GM18861 (cell line): ENCODE results near the gene TIMM22.
"Not testable (repeated sequence)": the region's sequence is repeated elsewhere in the genome, so short reads cannot be mapped to it uniquely, and the experiment has no call there.

ENCODE experiments used
- ATAC-seq: cut with Tn5 transposase; IDR thresholded peaks from one replicate; pipeline ENCODE4 v1.9.1; 2021; ENCODE audit not compliant: unreplicated experiment

The TIMM22 gene

DNA sequence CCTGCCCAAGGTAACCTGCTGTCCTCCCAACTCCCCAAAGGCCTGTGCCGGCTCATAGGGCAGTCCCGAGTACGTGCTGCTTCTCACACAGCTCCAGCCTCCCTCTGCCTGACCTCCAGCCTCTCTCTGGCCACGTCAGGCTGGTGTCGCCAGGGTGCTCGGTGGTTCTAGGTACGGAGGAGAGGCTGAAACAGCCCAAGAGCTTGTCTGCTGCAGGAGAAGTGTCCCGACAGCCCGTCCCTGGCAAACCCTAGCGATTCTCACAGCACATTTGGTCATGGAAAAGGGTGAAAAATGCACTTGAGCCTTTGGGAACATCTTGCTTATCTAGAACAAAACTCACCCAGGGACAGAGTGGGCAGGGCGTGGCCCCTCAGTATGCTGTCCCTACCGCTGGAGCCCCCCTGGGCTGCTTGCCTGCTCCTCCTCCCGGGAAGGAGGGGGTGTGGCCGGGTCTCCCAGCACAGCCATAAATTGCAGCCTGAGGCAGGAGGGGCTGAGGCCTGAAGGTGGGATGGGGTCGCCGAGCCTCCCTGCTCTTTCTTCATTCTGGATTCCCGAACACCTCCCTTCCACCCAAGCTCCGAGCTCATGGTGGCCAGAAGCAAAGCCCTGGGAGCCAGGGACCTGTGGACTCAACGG is 40.4 kb downstream of the TIMM22 start:
- no peak for ATAC-seq

DNA sequence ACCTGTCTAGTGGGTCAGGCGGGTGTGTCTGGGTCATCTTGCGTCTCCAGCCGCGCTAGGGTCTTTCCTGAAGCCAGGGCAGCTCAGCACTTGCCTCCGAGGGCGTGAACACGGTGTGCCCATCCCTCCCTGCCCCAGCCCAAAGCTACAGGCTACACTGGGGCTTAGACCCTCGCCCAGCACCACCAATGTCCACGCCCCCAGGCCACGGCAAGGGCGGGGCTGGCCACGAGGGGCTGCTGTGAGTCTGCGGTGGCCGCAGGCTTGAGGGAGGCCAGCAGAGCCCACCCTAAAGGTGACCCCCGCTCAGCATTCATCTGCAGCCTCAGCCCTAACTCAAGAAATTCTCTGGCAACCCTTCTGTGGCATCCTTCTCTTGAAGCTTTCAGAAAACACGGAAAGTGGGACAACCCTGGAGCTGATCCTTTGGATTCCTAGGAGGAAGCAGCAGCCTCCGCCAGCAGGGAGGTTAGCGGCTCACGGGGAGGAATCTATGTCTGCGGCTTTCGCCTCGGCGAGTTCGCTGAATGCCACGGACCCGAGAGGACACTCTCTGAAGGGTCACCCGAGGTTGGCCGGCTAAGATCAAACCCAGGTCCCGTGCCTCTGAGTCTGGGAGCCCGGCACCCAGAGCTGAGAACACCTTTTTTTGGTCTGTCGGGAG is 41.7 kb downstream of the TIMM22 start:
- no peak for ATAC-seq

DNA sequence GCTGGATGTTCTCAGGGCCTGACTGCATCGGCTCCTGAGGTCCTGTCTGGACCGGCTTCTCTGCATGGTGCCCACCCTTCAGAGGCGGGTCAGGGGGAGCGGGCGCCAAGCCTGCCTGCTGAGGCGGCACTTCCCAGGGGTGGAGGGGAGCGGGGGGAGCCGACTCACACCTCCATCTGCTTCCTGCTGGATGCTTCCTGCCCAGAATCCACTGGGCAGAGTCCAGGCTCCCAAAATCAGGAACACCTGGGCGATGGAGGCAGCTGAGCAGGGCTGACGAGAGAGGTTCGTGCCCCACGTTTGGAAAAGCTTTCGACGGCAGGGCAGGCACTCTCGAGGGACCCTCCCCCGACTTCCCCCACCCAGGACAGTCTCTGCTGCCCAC is 42.2 kb downstream of the TIMM22 start:
- no peak for ATAC-seq

DNA sequence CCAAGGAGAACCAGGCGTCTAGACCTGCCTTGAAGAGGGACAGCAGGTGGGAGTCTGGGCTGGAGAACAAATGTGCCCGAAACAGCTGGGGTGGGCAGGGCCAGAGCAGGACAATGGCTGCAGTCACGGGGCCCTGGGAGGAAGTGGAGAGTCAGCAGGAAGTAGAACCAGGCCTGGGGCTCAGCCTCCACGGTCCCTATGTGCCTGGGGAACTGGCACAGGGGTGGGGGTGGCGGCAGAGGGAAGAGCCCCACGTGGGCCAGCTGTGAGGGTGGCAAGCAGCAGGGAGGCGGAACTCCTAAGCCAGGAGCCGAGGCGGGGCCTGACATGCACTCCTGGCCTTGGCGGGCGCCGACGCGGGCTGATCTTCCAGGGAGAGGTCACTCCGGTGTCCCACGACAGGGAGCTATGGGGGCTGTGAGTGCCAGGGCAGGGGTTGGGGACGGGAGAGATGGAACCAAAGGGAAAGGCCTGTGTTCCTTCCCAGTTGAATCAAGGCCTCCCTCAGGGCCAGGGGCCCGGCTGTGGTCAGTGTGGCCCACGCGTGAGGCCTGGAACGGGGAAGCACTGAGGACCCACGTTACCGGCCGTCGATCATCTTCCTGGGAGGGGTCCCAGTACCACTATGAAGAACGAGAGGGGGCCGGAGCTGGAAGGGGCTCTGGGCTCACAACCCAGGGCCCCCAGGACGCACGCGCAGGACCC is 42.7 kb downstream of the TIMM22 start:
- no peak for ATAC-seq

DNA sequence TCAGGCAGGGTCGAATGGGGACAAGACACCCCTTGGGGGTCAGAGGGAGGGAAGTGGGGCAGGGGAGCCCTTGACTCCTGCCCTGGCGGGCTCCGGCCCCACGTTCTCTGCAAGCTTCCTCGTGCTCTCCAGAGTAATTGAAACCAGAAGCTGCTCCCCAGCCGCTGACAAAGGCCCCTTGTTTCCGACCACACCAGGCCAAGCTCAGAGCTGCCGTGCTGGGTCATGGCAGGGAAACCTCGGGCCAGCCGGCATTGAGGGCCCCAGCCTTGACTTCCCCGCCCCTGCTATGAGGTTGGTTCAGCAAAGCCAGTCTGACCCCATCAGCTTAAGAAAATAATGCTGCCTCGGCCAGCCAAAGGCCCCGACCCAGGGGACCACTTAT is 43.3 kb downstream of the TIMM22 start:
- ATAC-seq: no peak

DNA sequence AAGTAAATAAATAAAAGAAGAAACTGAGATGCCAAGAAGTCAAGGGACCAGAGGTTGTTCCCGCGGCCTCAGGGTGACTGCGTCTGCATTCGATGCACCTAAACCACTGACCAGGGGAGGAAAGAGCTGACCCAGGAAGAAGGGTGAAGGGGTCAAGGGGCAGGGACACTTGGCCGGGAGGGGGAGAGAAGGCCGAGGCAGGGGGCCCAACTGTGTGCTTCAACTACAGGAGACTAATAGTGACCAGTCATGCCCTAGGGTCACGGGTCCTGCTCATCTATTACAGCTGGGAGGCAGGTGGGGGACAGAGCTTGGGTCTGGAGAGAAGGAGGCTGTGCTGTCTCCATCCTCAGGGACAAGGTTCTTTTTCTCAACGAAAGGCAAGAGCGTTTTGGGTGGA is 44.8 kb downstream of the TIMM22 start:
- ATAC-seq: no peak

DNA sequence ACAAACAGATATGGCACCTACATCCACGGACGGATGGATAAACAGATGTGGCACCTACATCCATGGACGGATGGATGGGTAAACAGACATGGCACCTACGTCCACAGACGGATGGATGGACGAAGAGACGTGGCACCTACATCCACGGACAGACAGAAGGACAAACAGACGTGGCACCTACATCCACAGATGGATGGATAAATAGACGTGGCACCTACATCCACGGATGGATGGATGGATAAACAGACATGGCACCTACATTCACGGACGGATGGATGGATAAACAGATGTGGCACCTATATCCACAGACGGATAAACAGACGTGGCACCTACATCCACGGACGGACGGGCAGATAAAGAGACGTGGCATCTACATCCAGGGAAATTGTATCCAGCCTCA is 45.6 kb downstream of the TIMM22 start:
- no peak for ATAC-seq

DNA sequence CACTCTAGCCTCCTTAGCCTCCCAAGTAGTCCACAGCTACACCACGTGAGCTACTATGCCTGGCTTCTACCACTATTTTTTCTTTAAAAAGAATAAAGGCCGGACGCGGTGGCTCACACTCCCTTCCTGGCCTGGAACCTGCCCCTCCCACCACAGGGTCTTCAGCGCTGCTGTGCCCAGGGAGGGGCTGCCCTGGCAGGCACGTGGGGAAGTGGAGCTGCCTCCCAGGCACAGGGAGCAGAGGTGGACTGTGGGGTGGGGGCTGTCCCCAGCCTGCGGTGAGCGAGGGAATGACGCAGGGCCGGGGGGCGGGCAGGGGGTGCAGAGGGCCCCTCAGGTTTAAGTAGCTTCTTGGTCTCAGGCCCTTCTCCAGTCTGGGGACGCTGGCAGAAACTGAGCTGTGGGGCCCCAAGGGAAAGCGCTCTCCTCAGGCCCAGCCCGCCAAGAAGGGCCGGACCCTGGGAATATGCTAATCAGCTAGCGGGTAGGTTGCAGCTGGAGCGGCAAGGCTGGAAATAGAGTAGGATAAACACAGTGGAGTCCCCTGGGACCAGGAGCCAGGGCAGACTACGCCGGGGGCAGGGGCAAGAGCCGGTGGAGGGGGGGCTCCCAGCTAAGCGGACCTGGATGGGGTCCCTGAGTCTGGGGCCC is 46.8 kb downstream of the TIMM22 start:
- no peak for ATAC-seq

DNA sequence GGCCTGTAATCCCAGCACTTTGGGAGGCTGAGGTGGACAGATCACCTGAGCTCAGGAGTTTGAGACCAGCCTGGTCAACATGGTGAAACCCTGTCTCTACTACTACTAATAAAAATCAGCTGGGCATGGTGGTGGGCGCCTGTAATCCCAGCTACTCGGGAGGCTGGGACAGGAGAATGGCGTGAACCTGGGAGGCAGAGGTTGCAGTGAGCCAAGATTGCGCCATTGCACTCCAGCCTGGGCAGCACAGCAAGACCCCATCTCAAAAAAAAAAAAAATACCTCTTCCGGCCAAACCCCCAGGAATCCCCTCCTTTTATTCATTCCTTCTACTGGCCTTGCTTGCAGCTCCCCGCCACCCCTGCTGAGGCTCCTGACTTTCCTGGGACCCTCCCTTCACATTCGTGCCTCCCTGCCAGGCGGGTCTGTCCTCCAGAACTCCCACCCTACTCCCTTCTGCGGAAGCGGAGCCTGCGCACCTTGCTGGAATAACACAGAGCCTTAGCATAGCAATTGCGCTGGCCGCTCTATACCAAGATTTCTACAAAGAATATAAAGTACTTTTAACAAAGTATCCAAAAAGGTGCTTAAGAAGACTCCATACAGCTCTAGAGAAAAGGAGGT is 47.6 kb downstream of the TIMM22 start:
- not testable (repeated sequence) for ATAC-seq

DNA sequence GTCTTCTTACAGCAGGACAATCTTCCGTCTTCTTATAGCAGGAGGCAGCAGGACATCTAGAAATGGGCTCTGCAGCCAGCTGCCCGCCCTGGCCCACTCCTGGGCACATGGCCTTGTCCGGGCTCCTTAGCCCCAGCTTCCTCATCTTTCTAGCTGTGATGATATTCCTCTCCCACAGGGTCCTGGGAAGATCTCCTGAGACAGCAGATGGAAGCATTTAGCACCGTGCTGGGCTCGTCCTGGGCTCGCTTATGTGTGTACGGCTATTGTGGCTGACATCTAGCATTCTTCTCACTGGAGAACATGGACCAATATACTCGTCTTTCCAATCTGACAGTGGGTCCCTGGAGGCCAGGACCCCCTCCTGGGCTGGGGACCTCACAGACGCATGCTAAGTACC is 48.5 kb downstream of the TIMM22 start:
- no peak for ATAC-seq

DNA sequence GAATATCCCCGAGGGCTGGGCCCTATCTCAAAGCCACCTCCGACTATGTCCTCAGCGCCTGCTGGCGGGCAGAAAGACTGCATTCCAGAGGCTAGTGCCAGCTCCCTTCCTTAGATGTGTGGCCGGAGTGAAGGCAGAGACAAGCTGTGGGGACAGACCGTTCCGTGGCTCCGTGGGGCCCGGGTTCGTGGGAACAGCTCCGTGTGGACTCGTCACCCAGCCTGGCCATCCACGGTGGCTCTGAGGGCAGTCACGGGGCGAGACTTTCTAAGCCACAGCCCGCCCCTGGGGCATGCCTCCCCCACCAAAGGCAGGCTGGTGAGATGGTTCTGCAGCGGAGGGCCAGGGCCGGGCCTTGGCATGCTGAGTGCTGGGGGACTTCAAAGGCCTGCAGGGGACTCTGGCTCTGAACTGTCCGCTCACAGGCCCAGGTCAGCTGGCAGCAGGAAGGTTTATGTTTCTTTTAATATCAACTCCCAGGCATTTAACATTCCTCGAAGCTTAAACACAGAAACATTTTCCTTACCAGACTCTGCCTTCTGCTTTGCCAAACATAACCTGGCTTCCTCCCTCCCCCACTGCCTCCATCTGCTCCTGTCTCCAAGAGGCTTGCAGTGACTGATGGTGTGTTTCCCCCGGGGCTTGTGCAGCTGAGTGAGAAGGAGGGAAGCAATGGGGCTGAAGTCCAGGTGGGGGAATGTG is 50.4 kb downstream of the TIMM22 start:
- no peak for ATAC-seq

DNA sequence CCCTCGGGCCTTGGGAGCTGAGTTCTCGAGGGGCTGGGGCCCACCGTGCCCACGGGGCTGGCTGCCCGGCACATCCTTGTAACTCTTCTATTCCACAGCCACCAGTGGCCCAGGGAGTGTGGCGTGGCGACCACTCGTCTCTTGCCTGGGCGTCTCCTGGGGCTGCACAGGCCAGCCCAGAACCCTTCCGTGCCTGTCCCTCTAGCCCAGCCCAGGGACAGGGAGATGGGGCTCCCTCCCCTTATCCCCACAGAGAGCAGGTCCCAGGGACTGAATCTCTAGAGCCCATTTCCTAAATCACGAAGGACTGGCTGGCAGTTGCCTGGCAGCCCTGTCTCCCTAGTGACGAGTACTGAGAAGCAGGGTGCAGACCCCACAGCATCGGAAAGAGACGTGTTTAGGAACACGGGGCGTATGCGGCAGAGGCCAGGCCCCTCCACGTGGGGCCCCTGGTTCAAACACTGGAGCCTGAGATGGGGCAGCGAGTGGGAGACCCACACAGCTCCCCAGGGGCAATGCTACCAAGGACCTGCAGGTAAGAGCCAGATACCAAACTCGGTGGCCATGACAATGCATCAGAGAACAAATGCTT is 51.0 kb downstream of the TIMM22 start:
- no peak for ATAC-seq

DNA sequence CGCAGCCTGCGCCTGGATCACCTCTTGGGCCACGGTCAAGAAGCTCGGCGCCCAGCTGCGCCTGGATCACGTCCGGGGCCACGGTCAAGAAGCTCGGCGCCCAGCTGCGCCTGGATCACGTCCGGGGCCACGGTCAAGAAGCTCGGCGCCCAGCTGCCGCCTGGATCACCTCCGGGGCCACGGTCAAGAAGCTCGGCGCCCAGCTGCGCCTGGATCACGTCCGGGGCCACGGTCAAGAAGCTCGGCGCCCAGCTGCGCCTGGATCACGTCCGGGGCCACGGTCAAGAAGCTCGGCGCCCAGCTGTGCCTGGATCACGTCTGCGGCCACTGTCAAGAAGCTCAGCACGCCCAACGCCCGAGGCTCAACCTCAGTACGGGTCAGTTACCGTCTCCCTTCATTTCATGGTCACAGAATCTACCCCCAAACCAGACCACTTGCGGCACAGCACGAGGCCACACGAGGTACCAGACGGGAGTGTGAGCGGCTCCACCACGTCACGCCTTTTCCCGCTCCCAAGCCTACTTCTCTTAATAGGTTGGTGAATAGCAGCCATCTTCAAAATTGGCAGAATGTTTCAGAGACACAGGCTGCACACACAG is 51.7 kb downstream of the TIMM22 start:
- not testable (repeated sequence) for ATAC-seq

DNA sequence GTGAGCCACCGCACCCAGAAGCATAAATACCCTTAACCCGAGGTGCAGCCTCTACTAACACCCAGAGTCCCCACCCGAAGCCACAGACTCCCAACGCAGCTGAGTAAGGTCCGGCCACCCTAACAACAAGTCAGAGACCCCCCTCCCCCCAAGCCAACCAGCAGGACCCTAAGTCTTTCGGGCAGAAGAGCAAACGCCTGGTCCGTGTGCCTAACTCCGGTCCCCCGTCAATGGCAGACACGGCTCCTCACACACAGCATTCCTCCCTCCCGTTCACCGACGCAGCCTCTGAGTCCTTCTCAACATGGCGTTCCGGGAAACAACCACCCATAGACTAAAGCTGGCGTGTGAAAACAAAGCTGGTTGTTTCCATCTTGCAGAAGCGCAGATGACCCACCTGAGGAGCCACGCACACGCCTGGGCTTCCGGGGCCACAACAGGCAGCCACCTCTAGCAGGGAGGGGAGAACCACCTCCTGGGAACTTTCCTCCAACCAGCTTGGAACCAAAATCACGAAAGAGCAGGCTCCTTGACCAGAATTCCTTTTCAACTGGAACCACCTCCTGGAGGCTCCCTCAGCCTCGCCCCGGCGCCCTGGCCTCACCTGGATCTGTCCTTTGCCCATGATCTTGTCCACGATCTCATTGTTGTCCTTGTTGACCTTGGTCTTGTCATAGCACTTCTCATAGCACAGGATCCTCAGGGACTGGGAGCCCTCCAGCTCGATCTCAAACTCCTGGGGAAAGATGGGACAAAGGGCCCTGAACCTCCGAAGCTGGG is 52.7 kb downstream of the TIMM22 start:
- ATAC-seq: no peak

DNA sequence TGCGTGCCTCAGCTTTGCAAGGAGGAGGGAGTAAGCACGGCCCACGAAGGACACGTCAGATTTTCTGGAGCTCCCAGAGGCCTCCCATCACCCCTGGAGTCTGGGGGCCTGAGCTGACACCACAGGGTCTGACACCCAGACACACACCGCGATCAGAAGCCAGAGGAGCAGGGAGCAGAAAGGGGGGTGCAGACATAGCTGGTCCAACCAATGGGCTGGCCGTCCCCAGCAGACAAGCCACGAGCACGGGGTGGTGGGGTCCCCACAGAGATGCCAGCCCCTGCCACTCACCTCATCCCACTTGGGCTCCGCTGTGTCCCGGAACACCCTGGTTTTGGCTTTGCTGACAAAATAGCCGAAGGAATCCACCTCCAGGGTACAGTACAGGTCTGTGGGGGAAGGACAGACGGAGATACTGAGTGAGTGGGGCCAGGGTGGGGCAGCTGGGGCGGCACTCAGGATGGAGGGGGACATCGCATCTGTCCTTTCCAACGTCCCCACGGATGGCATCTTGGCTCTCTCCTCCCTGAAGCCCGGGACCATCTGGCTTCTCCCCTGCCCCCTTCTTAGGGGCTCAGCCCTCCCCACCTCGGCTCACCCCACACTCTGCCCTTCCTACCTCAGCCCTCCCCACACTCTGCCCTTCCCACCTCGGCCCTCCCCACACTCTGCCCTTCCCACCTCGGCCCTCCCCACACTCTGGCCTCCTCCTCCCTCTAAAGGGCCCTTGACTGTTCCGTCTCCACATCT is 53.5 kb downstream of the TIMM22 start:
- ATAC-seq: no peak

DNA sequence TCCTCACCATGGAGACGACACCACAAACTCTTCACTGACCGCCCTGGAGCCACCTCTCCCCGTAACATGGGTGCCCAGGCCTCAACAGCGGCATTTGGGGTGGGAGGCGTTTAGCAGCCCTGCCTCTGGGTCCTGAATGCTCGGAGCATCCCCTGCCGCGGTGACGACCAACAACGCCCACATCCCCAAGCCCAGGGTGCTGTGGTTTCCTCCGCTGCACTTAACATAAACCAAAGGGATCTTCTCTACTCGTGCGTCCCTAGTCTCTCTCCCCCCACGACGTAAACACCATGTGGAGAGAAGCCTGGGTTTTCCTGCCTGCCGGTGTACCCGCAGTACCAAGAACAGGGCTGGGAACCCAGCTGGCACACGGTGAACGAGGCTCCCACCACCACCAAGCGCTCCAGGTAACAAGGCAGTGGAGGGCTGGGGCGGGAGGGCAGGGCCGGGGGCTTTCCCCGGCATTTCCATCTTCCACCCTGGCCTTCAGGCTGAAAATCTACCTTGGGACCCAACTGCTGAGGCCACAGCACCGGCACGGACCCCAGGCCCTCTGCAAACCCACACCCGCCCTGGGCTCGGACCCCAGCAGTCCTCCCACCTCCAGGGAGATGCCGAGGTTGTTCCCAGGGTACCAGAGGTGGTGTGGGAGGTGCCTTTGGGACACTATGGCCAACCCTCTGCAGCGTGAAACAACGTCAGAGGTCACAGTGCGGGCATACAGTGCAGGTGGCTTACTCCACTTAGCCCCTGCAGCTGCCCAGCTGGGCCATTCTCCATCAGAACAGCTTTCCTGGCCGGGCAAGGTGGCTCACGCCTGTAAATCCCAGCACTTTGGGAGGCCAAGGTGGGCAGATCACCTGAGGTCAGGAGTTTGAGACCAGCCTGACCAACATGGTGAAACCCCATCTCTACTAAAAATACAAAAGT is 54.3 kb downstream of the TIMM22 start:
- ATAC-seq: no peak
